GM12873 (cell line): ENCODE data around the gene RAMACL.

Experiments
- TF ChIP-seq, protein P1 (sequence below): IDR thresholded peaks from 2 replicates; pipeline ENCODE4 v1.5.1; 2012; ENCODE audit warnings: low read depth, mild to moderate bottlenecking, moderate library complexity, low read length, control low read depth; ENCODE audit not compliant: insufficient read depth; ENCODE audit errors: missing control alignments

RAMACL gene

DNA sequence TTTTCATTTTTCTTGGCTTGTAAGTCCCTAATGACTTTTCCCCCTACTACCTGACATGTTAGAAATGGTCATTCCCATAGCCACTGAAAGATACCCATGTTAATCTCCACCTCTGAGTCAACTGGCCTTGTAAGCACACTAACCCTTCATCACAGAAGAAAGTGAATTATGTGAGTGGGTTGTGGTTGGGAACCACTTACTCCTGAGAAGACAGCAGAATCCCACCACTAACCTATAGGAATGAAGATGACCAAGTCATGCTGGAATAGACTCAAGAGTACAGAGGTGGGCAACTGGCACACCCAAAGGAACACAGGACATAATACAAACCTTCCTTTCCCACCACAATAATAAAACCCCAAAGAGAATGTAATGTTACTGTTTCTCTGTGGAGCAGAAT is 30.1 kb downstream of the RAMACL start:
- TF ChIP-seq, protein P1, sequence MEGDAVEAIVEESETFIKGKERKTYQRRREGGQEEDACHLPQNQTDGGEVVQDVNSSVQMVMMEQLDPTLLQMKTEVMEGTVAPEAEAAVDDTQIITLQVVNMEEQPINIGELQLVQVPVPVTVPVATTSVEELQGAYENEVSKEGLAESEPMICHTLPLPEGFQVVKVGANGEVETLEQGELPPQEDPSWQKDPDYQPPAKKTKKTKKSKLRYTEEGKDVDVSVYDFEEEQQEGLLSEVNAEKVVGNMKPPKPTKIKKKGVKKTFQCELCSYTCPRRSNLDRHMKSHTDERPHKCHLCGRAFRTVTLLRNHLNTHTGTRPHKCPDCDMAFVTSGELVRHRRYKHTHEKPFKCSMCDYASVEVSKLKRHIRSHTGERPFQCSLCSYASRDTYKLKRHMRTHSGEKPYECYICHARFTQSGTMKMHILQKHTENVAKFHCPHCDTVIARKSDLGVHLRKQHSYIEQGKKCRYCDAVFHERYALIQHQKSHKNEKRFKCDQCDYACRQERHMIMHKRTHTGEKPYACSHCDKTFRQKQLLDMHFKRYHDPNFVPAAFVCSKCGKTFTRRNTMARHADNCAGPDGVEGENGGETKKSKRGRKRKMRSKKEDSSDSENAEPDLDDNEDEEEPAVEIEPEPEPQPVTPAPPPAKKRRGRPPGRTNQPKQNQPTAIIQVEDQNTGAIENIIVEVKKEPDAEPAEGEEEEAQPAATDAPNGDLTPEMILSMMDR: no peak

DNA sequence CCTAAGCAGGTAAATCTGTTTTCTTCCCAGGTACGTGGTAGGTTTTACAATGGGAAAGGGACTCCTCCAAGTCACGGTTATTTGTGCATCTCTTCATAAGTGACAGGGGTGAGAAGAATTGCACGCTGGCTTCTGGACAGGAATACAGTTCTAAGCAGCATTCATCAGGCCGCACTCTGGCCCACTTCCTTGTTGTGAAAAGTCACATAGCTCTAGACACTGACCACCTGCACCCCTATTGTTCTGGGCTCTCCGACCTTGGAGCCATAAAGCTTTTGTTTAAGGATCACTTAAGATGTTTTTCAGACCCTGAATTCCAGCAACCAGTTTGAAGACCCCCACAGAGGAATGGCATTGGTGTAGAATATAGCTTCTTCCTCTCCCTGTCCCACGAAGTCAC is 31.4 kb downstream of the RAMACL start:
- TF ChIP-seq, protein P1: no peak

DNA sequence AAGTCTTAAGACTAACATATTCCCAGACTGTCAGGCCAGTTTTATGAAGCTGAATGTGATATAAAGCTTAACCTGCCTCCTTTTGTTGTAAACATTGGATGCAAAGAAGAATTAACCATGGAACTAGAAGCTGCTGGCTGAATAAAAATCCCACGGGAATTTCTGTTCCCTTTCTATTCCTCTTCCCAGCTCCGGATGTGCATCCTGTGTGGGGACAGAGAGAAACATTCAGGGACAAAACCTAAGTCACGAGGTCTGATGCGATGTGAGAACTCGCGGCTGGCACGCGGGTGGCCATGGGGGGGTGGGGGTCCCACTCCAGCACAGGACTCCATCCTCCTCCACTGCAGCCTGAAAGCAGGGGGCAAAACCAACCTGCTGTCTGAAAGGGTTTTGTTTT is 32.2 kb downstream of the RAMACL start:
- TF ChIP-seq, protein P1: no peak

DNA sequence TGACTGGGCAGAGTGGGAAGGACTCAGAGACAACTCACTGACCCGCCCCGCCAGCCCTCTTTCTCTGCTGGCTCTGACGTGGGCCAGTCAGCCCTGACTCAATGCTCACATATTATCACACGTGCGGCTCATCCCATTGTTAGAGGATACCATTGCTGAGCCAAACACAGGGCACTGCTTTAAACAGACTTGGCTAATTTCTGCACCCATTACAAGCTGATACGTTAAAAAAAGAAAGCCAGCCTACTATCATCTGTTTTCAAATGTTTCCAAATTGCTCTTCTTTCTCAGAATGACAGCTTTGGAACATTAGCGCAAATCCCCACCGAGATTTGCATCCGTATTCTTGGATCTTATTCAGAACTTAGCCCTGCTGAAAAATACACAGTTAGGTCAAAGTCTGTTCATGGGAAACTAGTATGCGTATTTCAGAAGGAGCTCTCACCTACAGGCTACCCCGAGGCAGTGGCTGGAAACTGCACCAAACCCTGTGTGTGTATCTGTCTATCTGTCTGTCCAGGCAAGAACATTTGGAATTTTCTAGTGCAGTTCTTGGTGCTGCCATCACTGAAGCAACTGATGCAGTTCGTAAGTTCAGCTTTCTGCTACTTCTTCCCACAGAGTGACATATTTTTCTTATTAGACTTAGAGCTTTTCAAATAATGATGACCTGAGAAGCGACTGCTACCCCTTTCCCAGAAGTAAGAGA is 32.8 kb downstream of the RAMACL start:
- TF ChIP-seq, protein P1: no peak

DNA sequence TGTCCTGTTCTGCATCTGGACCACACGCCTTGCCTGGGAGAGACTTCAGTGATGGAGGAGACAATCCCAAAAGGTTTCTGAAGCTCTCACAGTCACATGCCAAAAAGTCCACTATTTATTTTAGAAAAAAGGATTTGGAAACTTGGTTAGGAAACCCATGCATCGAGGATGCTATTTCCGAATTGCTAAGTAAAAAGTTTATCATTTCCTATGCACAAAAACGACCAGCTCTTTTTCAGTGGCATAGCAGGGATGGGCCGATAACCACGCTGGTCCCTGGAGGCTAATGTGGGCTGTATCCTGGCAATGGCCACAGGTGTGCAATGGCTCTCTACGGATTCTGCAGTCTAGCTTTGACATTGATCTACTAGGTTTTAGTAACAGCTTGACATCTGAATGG is 33.9 kb downstream of the RAMACL start:
- TF ChIP-seq, protein P1: no peak

DNA sequence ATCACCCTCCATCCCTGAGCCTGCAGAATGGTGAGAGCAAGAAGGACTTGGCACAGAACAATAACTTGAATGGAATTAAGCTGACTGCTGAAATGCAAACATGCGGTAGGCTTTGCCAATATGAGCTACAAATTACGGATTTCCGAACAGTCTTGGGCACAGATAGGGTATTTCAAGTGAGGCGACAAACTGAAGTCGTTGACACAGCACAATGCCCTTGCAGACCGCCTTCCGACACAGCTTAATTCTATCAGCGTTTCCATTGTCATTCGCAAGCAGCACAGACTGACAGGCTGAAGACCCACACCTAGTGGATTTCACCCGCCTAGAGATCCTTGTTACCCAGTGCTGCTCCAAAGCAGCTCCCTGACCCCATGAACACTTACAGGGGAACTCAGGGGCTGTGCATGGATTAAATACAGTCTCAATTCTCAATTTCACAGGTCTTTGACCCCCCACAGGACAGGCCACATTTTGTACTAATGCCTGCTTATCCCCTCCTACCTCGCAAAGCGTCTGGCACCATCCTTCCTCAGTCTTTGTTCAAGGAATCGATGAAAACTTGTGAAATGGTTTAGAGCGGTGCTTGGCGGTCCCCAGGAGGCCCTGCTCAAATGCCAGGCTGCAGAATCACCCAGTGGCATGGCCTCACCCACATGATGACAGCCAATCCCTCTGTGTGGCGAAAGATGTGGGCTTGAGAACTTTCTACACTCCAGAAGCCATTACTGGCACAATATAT is 34.6 kb downstream of the RAMACL start:
- TF ChIP-seq, protein P1: no peak

DNA sequence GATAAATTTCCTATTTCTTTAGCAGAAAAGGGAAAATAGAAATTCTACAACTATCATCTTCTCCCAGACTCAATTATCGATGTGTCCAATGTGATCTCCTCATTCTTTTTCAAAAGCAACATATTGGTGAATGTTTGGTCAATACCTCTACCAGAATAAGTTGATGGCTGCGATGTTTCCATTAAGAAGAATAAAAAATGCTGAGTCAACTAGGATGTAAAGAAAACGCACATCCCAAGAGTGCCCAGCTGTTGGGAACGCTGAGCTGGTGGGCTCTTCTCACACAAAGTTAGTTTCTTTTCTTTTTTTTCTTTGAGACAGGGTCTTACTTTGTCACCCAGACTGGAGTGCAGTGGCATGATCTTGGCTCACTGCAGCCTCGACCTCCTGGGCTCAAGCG is 39.8 kb downstream of the RAMACL start:
- TF ChIP-seq, protein P1: no peak
